OCI-LY3 (cell line): ENCODE results near the gene WHAMM.

ENCODE experiments used
- CTCF ChIP-seq: fragments of 200-600, 300-600 bp; sonication (generic); IDR thresholded peaks from 2 replicates; pipeline ENCODE4 v1.5.1; 2014; ENCODE audit warnings: antibody characterized with exemption, low read length, low read depth
- EZH2phosphoT487 ChIP-seq: fragments of 200-600 bp; shearing (Covaris generic); IDR thresholded peaks from 2 replicates; pipeline ENCODE4 v1.6.1; 2018; ENCODE audit warnings: antibody characterized with exemption, mixed run types, low read depth

DNA sequence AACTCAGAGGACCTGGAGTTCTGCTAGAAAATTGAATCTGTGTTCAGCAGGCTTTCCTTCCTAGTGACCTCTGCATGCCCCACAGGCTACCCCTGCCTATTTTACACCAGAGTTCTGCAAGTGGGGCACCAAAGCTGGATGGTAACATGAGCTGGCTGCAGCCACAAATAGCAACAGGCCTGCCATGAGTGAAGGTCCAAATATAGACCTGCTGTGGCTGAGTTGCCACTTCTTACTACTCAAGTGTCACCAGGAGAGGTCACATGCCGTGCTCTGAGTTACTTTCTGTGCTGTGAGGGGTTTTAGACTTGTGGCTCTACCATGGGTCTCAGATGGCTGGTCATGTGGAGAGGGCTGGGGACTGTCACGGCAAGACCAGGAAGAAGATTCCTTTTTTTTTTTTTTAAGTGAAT, 3.4 kb upstream of the WHAMM start, which contains the start of gene FSD2:
- peak; percentile 13; the same call in 1 of the 2 replicates for TF ChIP-seq CTCF
- no peak for TF ChIP-seq EZH2phosphoT487
